Measurements from ENCODE around the gene HS2ST1.
"Not testable (repeated sequence)": the region's sequence is repeated elsewhere in the genome, so short reads cannot be mapped to it uniquely, and the experiment has no call there.

The HS2ST1 gene

DNA sequence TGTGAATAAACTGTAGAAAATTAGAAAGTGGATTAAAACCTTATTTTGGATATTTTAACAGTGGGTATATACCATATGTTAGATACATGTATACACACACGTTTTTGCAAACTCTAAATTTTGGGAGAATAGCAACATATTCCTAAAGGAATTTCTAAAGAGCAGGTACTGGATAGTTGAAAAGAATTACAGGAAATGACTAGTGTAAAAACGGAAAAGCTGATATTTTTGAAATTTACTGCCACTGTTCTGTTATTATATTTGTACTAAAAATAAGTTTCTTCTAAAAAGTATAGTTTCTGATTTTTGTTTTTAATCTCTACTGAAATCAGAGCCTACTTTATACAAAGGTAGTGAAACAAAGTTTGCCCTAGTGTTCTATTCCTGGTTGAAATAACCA is 114.1 kb downstream of the HS2ST1 start:
- FAIRE-seq, result no peak

DNA sequence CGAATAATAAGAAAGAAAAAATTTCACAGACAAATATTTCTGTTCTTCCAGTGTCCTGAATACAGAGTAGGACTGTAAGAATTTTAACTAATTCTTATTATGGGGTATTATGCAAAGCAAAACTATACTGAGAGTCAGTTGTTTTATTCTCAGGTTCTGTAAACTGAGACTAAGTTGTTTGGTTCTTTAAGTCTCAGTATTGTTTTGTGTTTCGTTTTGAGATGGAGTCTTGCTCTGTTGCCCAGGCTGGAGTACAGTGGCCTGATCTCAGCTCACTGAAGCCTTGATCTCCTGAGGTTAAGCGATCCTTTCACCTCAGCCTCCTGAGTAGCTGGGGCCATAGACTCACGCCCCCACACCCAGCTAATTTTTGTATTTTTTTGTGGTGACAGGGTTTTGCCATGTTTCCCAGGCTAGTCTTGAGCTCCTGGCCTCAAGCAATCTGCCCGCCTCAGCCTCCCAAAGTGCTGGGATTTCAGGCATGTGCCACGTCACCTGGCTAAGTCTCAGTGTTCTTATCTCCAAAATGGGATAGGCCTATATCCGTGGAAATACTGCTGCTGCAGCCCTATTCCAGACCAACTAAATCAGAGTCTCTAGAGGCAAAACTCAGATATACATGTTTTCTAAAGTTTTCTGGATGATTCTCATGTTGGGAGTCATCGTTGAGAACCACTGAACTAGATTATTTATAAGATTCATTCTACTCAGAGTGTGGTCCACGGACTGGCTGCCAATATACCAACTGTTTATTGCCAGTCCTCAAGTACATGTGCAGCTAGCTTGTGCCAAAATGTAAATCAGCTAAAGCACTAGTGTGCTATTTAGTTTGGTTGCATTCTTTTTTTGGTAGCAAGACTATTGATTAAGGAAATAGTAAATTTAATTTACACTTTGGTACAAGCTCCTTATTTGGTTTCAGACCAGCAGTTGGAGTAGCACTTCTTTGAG is 116.6 kb downstream of the HS2ST1 start:
- no peak for FAIRE-seq

DNA sequence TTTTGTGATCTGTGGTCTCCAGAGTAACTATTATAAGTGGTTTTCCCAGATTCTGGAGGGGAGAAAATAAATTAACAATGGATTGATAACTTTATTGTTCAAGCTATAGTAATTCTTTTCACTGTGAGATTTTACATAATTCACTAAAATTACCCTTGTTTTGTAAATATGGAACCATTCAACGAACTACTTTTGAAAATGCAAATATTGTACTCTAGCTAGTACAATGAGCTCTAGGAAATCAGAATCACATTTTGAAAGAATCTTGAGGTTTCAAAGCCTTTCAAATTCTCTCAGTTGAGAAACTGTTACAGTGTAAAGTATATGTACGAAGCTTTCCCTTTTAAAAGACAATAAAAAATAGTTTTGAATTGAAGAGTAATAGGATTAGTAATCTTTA is 119.9 kb downstream of the HS2ST1 start:
- no peak for FAIRE-seq

DNA sequence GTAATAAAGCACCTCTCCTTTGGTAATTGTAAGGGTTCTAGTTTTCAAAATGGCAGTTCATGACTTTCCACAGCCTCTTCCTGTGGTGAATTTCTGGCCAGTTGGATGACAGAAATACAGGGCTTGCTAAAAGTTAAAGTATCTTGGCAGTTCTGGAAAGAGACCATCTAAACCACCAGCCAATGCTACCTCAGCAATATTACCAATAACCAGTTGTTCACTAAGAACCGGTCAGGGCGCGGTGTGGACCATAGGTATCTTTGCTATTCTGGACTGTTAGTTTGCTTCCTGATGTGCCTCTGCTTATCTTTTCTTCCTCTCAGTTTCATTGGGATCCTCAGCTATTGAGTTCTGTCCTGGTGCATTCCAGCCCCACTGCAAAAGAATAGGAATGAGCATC is 124.7 kb downstream of the HS2ST1 start:
- FAIRE-seq, result no peak

DNA sequence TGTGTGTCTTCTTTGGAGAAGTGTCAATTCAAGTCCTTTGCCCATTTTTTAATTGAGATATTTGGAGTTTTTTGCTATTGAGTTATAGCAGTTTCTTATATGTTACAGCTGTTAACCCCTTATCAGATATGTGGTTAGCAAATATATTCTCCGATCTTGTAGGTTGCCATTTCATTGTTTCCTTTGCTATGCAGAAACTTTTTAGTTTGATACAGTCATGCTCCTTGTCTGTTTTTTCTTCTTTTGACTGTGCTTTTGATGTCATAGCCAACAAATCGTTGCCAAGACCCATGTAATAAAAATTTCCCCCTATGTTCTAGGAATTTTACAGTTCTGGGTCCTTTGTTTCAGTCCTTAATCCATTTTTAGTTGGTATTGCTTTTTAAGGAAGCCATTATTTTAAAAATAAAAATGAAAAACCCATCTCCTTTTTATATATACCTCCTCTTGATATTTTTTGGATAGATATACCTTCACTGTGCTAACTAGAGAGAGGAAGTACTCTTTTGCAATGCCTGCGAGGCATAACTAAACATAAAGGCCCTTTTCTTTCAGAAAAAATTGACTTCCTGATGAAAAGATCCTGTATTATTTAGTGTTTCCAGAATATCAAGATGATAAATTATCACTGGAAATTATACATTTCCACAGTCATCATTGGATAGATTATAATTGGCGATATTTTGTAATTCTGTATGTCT is 127.8 kb downstream of the HS2ST1 start:
- no peak for FAIRE-seq

DNA sequence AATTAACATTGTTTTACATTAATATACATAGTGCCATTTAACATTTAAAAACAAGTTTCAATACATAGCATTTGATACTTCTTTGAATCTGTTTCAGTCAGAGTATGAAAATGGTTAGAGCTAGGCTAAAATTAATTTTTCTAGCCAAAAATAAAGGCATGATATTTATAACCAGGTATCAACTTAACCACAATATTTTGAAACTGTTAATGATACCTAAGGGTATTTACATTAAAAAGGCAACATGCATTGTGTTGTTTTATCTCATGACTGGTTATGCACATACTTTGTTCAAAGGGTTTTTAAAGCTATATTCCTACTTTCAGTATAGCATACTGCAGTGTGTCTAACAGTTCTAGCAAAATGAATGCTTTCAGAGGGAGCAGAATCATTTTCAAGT is 130.0 kb downstream of the HS2ST1 start:
- FAIRE-seq, result no peak

DNA sequence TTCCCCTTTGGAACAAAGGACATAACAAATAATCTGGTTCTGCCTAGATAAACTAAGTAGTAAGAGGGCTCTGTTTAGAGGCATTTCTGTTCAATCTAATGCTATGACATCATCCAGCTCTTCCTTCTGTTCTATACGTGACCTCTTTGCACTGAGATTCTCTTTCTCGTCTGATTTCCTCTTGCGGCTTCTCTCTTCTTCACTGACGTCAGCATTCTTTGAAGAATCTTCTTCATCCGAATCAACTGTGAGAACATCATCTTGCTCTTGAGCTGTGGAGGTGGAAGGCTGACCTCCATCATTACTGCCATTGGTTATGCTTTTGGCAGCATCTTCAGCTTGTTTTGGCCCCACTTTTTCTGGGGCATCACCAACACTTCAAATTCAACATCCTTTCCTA is 130.4 kb downstream of the HS2ST1 start:
- no peak for FAIRE-seq

DNA sequence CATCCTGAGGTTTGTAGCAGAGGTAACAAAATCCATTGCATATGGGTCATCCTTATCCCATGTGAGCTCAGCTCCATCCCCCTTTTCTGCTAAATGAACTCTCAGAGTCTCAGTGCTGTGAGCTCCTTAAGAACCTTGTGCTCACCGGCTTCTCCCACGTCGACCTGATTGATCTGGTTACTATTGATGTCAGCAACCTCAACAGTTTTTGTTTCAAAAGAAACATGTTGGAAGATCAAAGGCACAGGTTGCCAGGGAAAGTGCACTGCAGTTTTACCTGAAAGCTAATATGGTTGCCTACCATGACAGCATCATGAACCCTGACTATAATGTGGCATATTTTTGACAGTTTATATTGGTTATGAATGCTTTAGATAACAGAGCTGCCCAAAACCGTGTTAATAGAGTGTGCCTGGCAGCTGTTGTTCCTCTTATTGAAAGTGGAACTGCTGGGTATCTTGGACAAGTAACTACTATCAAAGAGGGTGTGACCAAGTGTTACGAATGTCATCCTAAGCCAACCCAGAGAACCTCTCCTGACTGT is 131.4 kb downstream of the HS2ST1 start:
- no peak for FAIRE-seq

DNA sequence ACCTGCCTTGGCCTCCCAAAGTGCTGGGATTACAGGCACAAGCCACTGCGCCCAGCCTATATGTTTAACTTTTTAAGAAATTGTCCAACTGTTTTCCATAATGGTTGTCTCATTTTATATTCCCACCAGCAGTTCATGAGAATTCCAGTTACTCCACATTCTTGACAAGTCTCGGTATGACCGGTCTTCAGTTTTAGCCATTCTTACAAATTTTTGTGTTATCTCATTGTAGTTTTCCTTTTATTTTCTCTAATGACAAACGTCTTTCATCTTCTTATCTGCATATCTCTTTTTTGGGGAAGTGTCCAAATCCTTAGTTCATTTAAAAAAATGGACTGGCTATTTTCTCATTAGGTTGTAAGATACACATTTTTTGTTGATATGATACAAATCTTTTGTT is 132.5 kb downstream of the HS2ST1 start:
- no peak for FAIRE-seq

DNA sequence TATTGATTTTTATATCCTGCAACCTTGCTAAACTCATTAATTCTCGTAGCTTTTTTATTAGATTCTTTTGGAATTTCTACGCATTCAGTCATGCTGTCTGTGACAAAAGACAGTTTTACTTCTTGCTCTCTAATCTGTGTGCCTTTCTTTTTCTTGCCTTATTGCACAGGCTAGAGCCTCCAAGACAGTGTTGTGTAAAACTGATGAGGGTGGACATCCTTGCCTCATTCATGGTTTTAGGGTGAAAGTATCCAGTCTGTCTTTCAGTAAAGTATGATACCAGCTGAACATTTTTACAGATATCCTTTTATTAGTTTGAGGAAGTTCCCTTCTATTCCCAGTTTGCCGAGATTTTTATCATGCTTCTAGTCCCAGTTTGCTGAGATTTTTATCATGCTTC is 133.8 kb downstream of the HS2ST1 start:
- no peak for FAIRE-seq

DNA sequence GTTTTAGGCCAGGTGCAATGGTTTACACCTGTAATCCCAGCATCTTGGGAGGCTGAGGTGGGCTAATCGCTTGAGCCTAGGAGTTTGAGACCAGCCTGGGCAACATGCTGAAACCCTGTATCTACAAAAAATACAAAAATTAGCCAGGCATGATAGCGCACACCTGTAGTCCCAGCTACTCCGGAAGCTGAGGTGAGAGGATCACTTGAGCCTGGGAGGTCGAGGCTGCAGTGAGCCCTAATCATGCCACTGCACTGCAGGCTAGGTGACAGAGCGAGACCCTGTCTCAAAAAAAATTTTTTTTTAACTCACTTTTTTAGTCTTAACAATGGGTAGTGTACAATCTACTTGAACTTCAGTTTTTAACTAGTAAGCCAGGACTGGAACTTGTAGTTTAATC is 137.5 kb downstream of the HS2ST1 start:
- FAIRE-seq, result no peak

DNA sequence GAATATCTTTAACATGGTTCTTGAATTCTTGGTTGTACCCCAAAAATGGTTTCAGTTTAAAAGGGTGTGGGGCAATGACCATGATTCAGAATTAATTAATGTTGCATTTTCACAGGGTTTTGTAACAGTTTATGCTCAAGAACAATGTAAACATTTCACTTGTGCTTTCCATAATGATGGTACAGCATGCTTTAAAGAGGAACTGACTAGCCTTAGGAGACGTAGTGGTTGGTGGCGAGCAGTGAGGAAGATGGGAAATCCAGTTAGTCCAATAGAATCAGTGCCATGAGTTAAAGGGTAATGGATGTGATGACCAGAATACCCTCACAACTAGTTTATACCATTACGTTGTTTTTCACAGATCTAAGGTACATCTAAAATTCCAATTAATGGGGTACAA is 138.0 kb downstream of the HS2ST1 start:
- FAIRE-seq, result no peak

DNA sequence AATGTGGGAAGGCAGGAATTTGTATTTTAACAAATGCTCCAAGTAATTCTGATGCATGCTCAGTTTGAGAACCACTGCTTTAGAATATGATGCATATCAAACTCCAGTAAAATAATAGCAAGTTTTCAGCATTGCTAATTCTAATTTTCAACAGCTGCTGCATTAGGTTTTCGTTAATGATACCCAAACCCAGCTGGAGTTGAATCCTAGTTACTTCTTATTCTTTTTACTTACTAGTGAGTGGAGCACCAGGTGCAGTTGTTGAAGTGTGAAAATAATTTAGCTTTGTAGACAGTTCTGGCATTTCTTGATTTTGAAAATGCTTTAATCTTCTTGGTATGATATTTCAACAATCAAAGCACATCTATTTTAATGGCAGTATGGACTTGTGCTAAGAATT is 138.5 kb downstream of the HS2ST1 start:
- no peak for FAIRE-seq

DNA sequence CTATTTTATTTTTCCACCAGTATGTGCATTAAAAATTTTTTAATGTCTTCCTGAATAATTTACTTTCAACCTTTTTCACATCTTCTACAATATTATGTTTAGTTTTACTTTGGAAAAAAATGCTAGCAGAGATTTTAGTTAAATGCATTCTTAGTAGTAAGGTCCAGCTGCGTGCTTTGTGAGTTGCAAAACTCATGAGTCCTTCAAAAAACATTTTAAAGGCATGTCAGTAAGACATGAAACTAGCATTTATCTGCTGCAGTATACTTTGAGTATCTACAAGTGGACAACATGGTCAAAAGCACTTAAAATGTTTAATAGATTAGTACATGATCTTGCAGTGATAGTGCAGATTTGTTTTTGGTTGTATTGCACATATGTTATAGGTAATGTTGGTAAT is 139.0 kb downstream of the HS2ST1 start:
- FAIRE-seq, result no peak

DNA sequence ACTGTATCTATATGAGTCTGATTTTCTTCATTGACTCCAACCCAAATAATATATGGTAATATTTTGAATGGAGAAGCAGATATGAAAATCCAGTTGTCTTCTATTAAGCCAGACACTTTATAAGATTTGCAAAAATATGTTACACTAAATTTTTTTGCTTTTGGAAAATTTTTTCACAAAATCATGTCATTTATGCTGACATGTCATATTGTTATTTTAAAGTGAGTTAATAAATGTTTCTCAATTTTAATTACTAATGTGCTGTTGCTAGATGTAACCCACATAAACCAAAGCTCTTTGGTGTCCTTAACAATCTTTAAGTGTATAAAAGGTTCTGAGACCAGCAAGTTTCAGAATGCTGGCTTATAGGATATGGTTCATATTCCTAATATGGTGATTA is 142.5 kb downstream of the HS2ST1 start:
- FAIRE-seq, result no peak

DNA sequence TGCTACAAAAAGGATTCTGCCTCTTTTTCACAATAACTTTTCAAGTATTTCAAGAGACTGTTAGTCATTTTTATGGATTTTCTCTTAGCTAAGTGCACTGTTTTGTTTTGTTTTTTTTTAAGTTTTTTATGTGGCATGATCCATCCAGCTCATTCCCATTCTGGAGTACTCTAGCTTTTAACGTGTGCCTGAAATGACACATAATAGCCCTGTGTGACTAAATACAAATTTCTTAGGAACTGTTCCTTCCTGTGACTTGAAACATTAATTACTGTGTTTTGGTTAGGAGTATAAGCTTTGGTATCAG is 143.9 kb downstream of the HS2ST1 start:
- FAIRE-seq, result no peak

DNA sequence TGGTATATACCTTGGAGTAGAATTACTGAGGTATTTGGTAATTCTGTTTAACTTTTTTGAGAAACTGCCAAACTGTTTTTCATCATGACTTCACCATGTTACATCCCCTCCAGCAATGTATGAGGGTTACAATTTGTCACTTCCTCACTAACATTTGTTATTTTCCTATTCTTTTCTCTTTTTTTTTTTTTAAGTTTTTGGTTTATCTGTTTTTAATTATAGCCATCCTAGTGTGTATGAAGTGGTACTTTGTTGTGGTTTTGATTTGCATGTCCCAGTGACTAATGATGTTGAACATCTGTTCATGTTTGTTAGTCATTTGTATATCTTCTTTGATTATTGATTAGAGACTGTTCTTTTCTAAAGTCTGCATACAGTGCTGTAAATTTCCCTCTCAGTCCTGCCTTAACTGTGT is 147.3 kb downstream of the HS2ST1 start:
- FAIRE-seq, result no peak

DNA sequence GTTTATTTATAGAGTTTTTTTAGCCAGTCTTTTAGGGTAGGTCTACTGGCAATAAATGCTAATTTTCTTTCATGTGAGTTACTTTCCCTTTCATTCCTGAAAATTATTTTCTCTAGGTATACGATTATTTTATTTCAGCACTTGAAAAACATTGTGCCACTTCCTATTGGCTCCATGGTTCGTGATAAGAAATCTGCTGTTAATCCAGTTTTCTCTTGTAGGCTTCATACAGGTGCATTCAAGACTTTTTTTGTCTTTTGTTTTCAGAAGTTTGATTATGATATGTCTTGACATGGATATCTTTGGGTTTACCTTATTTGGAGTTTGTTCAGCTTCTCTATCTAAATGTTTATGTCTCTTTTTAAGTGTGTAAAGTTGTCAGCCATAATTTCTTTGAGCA is 148.3 kb downstream of the HS2ST1 start:
- FAIRE-seq, result no peak

DNA sequence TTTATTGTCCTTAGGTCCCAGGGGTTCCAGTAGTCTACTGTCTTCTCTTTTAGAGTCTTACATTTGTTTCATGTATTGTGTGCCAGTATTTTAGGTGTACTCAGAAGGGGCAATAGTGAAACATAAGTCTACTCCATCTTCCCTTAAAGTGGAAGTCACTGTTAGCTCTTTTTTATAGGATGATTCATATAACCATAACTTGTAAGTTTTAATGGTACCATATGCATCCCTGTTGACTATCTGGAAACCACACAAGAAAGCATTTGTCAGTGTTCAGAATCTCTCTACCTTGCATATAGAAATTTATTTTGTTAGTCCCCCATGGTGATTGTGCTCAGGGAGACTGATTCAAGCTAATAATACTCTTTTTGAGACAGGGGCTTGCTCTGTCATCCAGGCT is 149.9 kb downstream of the HS2ST1 start:
- FAIRE-seq, result no peak

DNA sequence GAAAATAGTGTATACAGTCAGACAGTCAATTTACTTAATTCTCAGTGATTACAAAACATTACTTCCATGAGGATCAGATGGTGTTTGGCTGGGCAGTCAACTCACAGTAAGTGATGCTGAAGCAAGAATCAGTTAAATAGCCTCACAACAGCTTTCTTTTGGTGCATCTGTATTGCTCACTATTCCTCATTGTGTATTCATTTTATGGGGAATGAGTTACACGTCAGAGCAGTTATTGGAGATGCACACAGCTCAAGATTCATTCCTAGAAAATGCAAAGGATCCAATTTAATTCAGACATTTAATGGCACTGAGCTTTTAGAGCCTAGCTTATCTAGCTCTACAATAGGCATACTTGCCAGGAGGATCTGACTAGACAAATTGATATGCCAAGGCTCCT is 150.6 kb downstream of the HS2ST1 start:
- FAIRE-seq, result no peak

DNA sequence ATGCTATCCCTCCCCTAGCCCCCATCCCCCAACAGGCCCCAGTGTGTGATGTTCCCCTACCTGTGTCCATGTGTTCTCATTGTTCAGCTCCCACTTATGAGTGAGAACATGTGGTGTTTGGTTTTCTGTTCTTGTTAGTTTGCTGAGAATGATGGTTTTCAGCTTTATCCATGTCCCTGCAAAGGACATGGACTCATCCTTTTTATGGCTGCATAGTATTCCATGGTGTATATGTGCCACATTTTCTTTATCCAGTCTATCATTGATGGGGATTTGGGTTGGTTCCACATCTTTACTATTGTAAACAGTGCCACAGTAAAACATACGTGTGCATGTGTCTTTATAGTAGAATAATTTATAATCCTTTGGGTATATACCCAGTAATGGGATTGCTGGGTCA is 152.3 kb downstream of the HS2ST1 start:
- FAIRE-seq, result not testable (repeated sequence)

DNA sequence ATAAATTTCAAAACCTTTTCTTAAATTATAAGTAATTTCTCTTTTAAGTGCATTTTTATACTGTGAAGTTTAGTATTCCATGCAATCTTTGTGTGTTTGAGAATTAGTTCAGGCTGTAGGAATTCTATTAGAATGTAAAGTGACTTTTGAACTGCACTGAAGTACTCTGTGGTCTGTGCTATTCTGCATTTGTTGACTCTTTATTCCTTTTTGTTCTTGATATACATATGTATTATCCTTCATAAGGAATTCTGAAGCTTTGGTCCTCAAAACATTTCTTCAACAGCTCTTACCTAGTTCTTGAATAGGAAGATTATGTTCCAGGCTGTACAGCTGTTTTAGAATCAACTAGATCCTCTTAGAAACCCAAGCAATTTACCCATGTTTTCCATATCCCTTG is 158.0 kb downstream of the HS2ST1 start:
- no peak for FAIRE-seq

DNA sequence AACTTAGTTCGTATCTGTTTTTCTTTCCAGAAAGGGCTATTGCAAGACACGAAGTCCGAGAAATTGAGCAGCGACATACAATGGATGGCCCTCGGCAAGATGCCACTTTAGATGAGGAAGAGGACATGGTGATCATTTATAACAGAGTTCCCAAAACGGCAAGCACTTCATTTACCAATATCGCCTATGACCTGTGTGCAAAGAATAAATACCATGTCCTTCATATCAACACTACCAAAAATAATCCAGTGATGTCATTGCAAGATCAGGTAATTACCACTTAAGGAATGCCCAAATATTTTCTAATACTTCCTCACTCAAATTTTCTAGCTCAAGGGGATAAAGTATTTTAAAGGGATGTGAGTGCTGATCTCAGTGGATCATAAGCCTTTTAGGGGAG is 158.5 kb downstream of the HS2ST1 start:
- FAIRE-seq, result no peak
